HG03108 (cell line): ENCODE results near the gene ALAS1.
A peak's percentile ranks its signal among the peaks of the same experiment; 100 is the strongest.

Experiments
- ATAC-seq: cut with Tn5 transposase; IDR thresholded peaks from one replicate; pipeline ENCODE4 v1.9.1; 2021; ENCODE audit warnings: moderate library complexity; ENCODE audit not compliant: unreplicated experiment

The ALAS1 gene

GRCh38 chr3:52220380-52221026, 22.5 kb downstream of the ALAS1 start:
- no peak for ATAC-seq

GRCh38 chr3:52221141-52221562, 23.2 kb downstream of the ALAS1 start:
- no peak for ATAC-seq

- no peak for ATAC-seq
Observed at GRCh38 chr3:52221563-52222318, 23.8 kb downstream of the ALAS1 start.

- ATAC-seq = no peak
Observed at GRCh38 chr3:52222319-52223221, 24.6 kb downstream of the ALAS1 start.

GRCh38 chr3:52223449-52224408, 25.8 kb downstream of the ALAS1 start:
- ATAC-seq = no peak

GRCh38 chr3:52225452-52226228, 27.7 kb downstream of the ALAS1 start, which contains the start of gene TLR9:
TLR9 (minus strand) TSS chr3:52225645; CDS start chr3:52225529, 116 bp downstream.
- peak; percentile 84 for ATAC-seq

GRCh38 chr3:52226229-52226817, 28.4 kb downstream of the ALAS1 start:
- no peak for ATAC-seq

GRCh38 chr3:52227117-52227516, 29.2 kb downstream of the ALAS1 start:
- no peak for ATAC-seq

- no peak for ATAC-seq
Observed at GRCh38 chr3:52227766-52228165, 29.8 kb downstream of the ALAS1 start.

GRCh38 chr3:52228266-52228665, 30.3 kb downstream of the ALAS1 start:
- ATAC-seq = no peak

GRCh38 chr3:52228751-52229291, 30.9 kb downstream of the ALAS1 start:
- no peak for ATAC-seq

- no peak for ATAC-seq
Observed at GRCh38 chr3:52229656-52230055, 31.7 kb downstream of the ALAS1 start.

GRCh38 chr3:52230461-52230860, 32.5 kb downstream of the ALAS1 start:
- ATAC-seq = no peak

GRCh38 chr3:52230889-52231499, 33.0 kb downstream of the ALAS1 start:
- no peak for ATAC-seq

- peak; percentile 40 for ATAC-seq
Observed at GRCh38 chr3:52231502-52232278, 33.7 kb downstream of the ALAS1 start.

GRCh38 chr3:52232279-52233107, 34.5 kb downstream of the ALAS1 start:
- no peak for ATAC-seq

GRCh38 chr3:52233108-52233591, 35.2 kb downstream of the ALAS1 start:
- no peak for ATAC-seq
